Right ventricle myocardium inferior (tissue), 1 donor: ENCODE measurements around the gene EQTN. TPM values are rescaled to one million over a fixed set of nuclear protein-coding genes. Genes with fewer than 3 reads are reported as not detected.
A peak's percentile ranks its signal among the peaks of the same experiment; 100 is the strongest.

Experiments used
- ATAC-seq: fragments of 200-7000 bp; cut with Tn5 transposase; one replicate; pipeline ENCODE4 v1.9.1; 2020; ENCODE audit warnings: mild to moderate bottlenecking, moderate library complexity
- DNase-seq: peaks from one replicate; pipeline ENCODE4 v3.0.0; 2021; ENCODE audit errors: missing footprints
- intact Hi-C: fragments of 100-400 bp; cut with DNase I; formaldehyde crosslinking; loops from one replicate; pipeline ENCODE4 v1.11.0; 2022
- long read RNA-seq: library from polyadenylated mRNA; unstranded; transcript quantifications from one replicate; pipeline ENCODE4 v2.0.0, GENCODE V29; 2021
- total RNA-seq: library from RNA; stranded (reverse); fragmentation: NEBNext Ultra II Directional; extraction: Animal tissue kit (Norgen Biotek cat#: 25700); gene quantifications from one replicate; pipeline ENCODE4 v1.2.1, GENCODE V29; 2021
- donor health status: DM: no; HTN: yes; CAD: no; lungs with severe emphysema.

EQTN gene
- not detected for total RNA-seq
- long read RNA-seq: 0 reads

DNA sequence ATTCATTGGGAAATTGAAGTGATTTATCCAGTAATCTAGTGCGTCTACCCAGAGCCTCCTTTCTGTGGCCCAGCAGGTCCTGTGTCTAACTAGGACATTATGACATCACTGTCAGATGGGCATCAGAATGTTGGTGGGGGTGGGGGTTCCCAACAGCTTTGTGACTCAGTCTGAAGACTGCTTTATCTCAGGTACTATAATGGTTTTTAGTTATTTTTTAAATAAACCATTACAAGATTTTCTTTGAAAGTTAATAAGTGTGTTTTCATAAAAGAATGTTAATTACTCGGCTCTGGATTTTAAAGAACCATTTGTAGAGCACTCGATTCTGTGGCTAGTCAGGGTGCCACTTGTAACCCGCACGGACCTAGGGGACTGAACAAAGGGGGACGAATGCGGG, at the start of gene EQTN:
EQTN (minus strand) TSS at position 101 of the 400 bp plus-strand sequence; CDS start at position 6, 95 bp downstream.
- intact Hi-C loops: no loop called here
- no peak for DNase-seq
- no peak for ATAC-seq

DNA sequence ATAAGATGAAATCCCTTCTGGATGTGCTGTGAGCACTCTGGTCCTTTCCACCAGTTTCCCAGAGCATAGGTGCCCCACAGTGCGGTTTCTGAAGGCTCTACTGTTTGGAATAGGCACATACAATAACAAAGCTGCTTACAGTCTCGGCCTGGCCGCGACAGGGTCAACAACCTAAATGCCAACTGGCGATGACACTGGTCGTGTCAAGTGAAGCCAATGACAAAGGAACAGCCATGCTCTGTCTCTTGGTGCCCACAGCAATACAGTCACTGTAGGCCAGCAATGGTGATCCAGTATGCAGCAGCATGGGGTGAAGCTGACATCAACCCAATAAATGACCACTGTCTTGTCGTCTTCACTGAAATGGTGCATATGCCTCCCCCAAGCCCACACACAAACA, 47.8 kb upstream of the EQTN start:
- no peak for ATAC-seq
- DNase-seq: no peak
- intact Hi-C loops: no loop called here

DNA sequence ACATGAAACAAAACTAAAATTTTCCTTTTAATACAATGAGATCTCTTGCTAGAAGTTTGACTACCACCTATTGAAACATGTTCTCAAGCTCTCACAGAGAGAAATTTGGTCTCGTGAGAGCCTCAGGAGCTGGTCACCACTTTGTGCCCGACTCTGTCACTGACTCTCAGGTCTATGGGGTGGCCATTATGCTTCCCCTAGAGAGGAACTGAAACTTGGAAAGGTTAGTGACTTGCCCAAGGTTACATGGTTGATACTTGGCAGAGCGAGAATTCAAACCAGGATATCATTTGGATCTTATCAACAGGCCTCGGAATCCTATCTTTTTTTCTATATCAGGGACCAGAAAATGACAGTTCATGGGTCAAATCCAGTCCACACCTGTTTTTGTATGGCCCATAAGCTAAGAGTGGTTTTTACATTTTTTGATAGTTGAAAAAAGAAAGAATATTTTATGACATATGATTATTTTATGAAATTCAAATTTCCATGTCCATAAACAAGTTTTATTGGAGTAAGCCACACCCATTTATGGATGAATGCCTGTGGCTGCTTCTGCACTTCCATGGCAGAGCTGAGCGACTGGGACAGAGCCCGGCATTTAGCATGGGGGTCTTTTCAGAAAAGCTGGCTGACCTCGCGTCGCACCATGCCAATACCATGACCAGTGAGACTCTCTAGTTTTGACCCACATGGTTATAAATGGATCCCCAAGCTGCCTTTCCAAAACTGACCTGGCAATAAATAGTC, 44.8 kb upstream of the EQTN start:
- intact Hi-C loops: no loop called here
- DNase-seq: no peak
- ATAC-seq: no peak

DNA sequence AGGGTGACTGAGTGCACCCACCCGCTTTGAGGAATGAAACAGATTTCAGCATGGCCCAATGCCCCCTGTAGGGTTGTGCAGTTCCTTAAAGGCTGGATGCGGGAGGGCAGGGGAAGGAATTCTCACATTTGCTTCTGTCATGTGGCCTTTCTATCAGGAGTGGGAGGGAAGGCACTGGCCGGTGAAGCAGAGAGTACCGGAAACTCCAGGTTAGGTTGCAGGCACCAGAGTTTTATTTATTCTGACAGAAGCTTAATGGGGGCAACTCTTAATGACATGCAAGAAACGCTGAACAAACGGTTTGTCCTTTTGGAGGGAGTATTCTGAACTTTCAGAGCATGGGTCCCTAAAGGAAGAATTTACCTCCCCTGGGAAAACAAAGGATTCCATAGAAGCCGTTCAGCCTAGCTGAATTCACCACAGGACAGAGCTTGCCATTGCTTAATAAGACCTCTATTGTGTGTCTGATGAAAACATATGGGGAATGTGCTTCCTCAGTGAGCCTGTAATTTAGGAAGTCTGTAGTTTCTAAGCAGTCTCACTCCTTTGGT, 44.1 kb upstream of the EQTN start:
- intact Hi-C loops: no loop called here
- no peak for ATAC-seq
- no peak for DNase-seq

DNA sequence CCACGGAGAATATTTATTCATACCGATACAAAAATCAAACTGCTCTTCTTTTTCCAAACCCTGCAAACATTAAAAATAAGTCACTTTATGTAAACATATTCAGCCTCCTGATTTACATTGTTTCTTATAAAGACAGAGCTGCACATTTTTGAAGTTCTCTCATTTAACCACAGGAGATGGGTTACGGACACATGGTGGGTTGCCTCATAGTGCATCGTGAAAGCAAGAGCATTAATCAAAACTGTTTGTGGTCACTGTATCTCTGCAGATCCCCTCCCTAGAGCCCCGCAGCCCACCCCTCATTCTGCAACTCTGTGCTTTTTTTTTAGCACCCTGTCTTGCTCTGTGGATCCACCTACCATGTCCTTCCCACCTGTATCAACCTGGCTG, 43.3 kb upstream of the EQTN start:
- no peak for ATAC-seq
- no peak for DNase-seq
- intact Hi-C loops: no loop called here

DNA sequence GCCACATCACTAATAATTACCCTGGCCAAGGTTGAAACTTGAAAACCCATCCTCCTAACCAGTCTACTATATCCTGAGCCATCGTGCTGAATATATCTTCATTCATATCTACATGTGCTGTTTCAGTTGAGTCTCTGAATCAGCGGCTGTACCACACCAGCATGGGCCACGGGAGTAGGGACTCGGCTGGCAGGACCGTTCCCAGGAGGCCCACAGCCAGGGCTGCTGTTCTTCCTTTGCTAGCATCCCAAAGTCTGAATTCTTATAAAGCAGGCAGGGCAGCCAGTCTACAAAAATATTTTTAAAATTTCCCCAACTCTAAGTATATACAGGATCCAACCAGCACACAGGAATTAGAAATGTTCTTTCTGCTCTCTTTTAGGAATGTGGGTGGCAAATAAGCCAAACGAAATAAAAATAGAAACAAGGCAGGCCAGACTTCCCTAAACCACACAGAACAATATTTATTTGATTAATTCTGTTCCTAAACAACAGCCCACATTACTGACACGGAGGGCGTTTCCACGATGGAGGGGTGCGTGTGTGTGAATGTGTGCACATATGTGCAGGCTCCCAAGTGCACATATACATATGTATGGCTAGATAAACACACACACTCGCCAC, 42.8 kb upstream of the EQTN start:
- DNase-seq (no peak), ATAC-seq (peak; percentile 8)
- intact Hi-C loops: loop anchor here (5.0 kb wide), 1 partner anchor 138 kb away; no protein-coding TSS in a partner anchor

DNA sequence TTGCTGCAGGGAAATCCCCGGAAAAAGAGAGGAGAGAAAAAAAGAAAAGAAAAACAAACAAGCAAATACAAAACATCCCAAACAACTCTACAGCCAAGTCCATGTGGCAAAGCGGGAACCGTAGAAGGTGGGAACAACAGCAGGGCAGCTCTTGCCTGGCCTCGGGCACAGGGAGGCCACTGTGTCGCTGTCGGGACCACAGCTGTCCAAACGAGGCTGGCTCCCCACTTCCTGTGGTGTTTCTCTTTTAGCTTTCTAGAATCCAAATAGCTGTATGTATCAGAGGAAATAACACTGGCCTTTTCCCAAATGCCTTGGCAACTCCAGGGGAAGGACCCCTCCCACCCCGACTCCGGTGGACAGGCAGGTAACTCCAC, 41.6 kb upstream of the EQTN start:
- DNase-seq: no peak
- ATAC-seq: no peak
- intact Hi-C loops: loop anchor here (5.0 kb wide), 1 partner anchor 139 kb away; no protein-coding TSS in a partner anchor

DNA sequence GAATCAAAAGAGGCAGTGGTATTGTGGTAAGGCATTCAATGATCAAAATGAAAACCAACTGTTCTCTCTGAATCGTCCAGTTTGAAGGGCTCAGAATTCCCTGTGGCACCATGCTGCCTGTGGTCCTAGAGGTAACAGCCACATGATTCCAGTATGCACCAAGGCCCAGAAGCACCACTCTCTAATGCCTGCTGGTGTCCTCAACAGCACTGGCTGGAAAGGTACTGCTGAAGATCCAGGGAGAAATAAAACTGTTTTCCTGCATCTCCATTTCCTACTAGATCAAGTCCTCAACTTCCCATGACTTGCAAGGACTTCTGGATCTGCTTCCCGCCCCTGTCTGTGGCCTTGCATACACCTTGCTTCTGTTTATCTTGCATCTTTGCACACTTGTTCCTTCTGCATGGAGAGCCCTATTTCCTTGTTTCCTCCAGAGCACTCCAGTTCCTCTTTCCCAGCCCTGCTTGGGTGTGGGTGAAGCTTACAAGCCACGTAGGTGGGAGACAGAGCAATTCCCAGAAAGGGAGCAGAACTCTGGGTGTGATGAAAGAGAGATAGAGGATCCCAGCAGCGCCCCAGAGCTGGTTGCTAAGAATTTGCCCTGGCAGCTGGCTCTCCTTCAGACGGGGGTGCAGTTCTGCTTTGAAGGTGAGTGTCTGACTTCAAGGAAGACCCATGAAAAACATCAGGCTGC, 41.0 kb upstream of the EQTN start:
- DNase-seq (peak; percentile 71), ATAC-seq (no peak)
- intact Hi-C loops: loop anchor here (5.0 kb wide), 1 partner anchor 139 kb away; no protein-coding TSS in a partner anchor

DNA sequence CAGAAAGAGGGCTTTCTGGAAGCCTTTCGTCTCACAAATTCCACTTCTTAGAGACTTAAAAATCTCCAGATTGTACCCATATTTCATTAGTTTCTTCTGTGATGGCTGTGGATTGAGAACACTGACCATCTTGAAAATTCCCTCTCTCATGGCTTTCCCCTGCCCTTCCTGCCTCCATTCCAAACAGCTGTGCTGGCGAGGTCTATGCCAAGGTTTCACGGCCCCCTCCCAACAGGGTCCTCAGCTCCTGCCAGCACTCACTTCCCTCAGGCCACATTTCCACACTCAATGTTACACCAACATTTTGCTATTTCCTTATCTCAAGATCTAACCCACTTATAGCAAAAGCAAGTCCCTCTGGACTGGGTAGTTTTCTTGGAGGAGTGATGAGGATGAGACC, 40.3 kb upstream of the EQTN start:
- intact Hi-C loops: loop anchor here (5.0 kb wide), 1 partner anchor 140 kb away; no protein-coding TSS in a partner anchor
- ATAC-seq: no peak
- DNase-seq: no peak

DNA sequence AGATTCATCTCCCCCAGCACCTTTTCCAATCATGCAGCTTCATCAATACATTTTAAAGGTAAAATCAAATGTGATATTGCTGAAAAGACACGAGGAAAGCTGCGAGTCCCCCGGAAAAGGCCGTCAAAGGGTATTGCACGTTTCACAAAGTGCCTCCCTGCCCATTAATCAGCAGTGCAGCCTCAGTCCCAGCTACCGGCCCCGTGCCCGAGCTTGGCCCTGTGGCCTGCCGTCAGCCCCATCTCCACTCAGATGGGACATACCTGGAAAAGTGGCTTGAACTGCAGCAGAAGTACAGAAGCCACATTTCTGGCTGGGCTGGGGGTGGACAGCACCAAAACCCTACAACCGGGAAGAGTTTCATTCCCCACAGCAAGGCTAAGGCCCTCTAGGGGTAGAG, 39.9 kb upstream of the EQTN start:
- no peak for ATAC-seq
- no peak for DNase-seq
- intact Hi-C loops: loop anchor here (5.0 kb wide), 1 partner anchor 140 kb away; no protein-coding TSS in a partner anchor

DNA sequence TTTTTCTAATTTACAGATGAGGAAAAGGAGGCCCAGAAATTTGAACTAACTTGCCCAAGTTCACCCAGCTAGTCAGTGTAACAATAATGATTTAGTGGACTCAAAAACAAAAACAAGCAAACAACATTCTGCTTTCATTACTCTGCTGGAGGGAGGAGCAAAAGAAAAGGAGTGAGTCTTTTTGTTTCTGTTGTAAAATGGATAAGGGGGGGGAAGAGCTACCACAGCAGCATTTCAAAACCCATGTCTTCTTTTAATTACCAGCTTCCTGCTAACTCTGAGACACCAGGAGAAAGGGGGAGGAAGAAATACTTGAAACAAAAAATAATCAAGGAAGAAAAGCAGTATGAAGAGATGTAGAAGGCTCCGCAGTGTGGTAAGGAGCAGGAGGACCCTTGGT, 39.2 kb upstream of the EQTN start:
- intact Hi-C loops: loop anchor here (5.0 kb wide), 1 partner anchor 141 kb away; no protein-coding TSS in a partner anchor
- DNase-seq: no peak
- ATAC-seq: no peak

DNA sequence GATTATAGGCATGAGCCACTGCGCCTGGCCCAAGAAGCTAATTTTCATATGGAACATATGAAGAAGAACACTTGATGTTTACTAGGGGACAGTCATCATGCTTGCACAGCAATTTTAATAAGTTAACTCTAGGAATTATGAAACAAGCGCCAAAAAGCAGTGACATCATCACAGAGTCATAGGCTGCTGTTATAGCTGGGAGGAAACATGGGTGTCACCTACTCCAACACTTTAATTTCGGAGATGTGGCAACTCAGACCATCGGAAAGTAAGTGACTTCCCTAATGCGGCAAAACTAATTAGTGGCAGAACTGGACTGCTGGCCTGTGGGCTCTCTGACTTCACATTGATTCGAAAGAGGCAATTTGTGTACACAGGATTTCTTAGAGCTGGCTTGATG, 38.1 kb upstream of the EQTN start:
- ATAC-seq: no peak
- intact Hi-C loops: loop anchor here (5.0 kb wide), 1 partner anchor 142 kb away; no protein-coding TSS in a partner anchor
- no peak for DNase-seq

DNA sequence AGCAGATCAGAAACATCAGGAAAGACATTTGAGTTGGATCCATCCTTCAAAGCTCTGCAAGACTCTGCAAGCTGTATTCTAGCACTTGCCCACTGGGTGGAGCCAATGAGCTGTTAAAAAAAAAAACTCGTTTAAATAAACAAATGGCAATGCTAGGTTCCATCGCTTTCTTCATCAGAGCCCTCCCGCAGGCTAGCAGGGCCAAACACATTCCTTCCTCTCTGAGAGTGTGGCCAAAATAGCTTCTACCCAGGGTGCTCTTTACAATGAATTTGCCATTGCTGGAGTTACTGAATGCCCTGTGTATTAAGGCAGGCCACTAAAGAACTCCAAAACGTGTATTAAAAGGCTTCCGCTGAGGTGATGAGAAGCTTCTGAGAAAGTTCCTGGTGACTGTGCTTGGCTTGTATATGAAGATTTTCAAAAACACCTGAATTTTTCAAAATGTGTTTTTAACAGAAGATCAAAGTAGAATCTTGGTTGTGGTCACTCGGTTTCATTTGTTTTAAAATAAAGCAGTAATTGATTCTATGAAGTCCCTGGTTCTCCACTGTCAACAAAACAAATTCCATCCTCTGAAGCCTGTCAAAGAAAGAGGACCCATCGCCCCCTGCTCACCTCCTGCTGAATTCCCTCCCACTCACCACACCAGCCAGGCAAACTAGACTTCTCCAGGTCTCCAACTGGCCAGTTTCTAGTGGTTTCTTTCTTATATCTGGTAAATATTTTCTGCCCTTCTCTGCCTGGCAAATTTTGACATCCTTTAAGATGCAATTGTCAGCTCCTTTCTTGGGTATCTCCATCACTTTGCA, 36.5 kb upstream of the EQTN start:
- peak; percentile 92 for ATAC-seq
- intact Hi-C loops: loop anchor here (1.0 kb wide), 2 partner anchors 196 to 215 kb away; partner anchors contain the start of gene MOB3B

DNA sequence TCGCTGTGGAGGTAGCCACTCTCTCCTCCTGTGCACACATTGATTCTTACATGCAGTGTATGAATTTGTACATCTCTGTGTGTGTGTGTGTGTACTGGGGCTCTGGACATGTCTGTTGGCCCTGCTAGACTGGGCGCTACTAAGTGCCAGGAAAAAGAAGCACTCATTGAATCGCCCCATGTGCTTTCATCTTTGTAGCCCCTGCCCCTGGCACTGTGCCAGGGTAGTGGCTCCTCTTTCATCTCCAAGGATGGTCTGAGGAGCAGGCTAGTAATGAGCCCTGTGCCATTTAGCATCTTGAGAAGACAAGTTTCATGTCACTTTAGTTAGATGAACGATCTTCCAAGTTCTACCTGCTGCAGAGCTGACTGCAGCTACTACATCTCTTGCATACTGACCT, 34.4 kb upstream of the EQTN start:
- ATAC-seq (no peak), DNase-seq (no peak)
- intact Hi-C loops: no loop called here

More for the DNA sequence above, 36.5 kb upstream of the EQTN start:
- no peak for DNase-seq

DNA sequence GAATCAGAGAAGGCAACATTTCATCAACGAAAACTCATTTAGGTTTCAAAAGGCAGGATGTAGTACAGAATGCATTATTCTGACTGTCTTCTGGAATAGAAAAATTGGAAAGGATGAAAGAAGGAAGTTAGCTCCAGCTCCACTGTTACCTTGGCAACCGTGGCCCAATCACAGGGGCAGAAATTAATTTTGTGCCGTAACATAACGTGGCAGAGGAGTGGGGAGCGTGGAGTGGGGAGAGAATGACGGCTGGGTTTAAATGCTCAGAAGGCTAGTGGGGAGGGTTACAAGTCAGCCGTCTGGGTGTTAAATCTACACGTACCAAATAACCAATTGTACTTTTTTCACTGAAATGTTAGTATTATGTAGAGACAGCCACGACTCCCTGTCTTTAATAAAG, 32.3 kb upstream of the EQTN start:
- intact Hi-C loops: no loop called here
- DNase-seq (no peak), ATAC-seq (no peak)

DNA sequence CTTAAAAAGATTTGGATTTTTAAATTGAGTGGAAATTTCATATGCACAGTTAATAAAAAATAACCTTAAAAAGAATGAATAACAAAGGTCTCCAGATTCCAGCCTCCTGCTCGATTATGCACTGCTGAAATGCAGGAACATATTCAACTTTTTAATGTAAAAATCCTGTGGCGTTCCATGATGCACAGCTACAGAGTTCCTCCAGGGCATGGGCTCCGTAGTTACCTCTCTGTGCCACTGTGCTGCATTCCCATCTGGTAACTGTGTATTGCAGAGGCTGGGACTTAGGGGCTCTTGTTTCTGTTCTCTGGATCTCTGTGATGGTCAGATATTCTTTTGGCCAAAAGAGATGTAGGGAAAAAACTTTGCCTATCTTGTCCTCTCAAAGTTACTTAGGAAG, 31.5 kb upstream of the EQTN start:
- ATAC-seq: no peak
- intact Hi-C loops: no loop called here
- no peak for DNase-seq

DNA sequence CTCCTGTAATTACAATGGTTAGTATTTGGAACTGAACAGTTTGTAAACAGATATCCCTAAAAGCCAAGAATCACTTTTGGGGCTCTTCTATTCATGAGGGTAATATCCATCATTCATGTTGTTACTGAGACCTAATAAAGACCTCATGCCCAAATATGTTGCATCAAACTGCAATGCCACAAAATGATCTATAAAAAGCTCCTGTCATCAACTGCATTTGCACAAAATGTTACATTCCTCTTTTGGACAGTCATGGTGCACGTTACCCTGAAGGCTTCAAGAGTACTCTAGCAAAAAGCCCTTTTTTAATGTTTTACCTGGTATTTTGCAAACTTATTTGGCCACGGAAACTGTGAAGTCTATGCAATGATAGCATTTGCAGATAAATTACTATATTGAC, 14.2 kb upstream of the EQTN start:
- DNase-seq (no peak), ATAC-seq (no peak)
- intact Hi-C loops: no loop called here

DNA sequence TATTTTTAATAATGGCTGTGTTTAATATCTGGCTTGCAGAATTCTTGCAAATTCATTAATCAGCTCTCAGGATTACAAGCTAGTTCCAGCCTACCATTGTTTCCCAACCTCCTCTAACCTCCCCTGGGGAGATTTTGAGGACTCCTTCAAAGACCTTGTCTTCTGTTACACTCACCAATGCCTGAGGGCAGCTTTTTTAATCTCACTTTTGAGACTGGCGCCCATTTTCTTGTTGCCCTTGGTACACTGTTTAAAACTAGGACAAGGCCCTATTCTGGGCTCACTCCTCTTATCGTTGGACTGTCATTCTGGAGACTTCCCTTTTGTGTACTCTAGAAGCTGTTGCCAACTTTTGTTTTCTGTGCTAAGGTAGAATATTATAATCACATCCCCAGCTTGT, 13.6 kb upstream of the EQTN start:
- intact Hi-C loops: no loop called here
- DNase-seq: no peak
- ATAC-seq: peak; percentile 76
